ENCODE results near the gene ACD.

DNA sequence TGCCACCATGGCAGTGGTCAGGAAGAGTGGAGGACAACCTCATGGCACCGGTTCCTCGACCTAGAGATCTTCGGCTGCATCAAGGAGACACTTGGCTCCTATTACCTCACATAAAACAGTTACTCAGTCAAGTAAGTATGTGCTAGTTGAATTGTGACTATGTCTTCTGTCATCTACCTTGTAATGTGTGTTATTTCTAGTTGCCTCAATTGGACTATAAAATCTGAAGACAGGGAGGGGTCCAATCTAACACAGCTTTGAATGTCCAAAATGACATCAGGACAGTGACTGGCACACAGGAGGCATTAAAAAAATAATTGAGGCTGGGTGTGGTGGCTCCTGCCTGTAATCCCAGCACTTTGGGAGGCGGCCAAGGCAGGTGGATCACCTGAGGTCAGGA, 23.7 kb upstream of the ACD start:
- TF ChIP-seq POLR2A (IDR thresholded peaks at IDR 0.05) (no peak), CTCF (IDR thresholded peaks at IDR 0.05) (no peak)

Data from breast epithelium (tissue), 3 donors.